ENCODE results near the gene MVD. TPM values are rescaled to one million over a fixed set of nuclear protein-coding genes. Genes with fewer than 3 reads are reported as not detected.

MVD gene
- total and polyA plus RNA-seq, 10 of the 15 experiments (the other 5 are each of a cell fraction or from before 2014, with no cell fraction given): 5.0 to 147 (median 65.0) TPM

- H3K4me3 ChIP-seq: no peak overlapping the region
- H3K4me1 ChIP-seq (ENCODE audit: control insufficient read depth, insufficient read depth, low read length): peaks cover 12% of the 10 kb centered on the region
- peak overlapping the region; percentile 15; the same call in 1 of the 2 replicates for H3K4me2 ChIP-seq (ENCODE audit: control insufficient read depth, insufficient read depth)
- no peak overlapping the region for H2AFZ ChIP-seq (ENCODE audit: control insufficient read depth, low read depth, low read length)
- ChIA-PET POLR2A (interaction anchor here (0.7 kb wide), 1 partner anchor 8 kb away, joined by 3 read pairs; no protein-coding TSS in a partner anchor), RAD21 (ENCODE audit: unreplicated experiment) (no interaction called here), SMC1A (ENCODE audit: uncharacterized antibody, unreplicated experiment) (no interaction called here), CTCF (no interaction called here)
- H3K27me3 ChIP-seq (replicated peaks in 1 of 2; ENCODE audit: control insufficient read depth in 2 of 2, insufficient read depth in 2 of 2, low read length in 1 of 2): no peaks in the 10 kb centered on the region; a peak in 1 of 4 replicates
- no peaks in the 10 kb centered on the region for H4K20me1 ChIP-seq (ENCODE audit: control insufficient read depth, insufficient read depth)
- 19% methylated on average over 19 of the region's 26 CpGs for WGBS (ENCODE audit: insufficient coverage, insufficient replicate concordance, low lambda C conversion rate, missing lambda C conversion rate)
- FAIRE-seq (no peak), DNase-seq (ENCODE audit: low read depth, low spot score) (no peak), ATAC-seq (peak; percentile 60)
- H3K36me3 ChIP-seq (ENCODE audit: control insufficient read depth in 2 of 2, insufficient read depth in 2 of 2, low read length in 1 of 2): peaks cover 0 to under 1% of the 10 kb centered on the region in 2 experiments; a peak in 2 of 4 replicates
- no peaks in the 10 kb centered on the region for H3K9me3 ChIP-seq (replicated peaks; ENCODE audit: control insufficient read depth, insufficient read depth, low read length)
- BruUV-seq (replicated peaks): no TSS peak
- in situ Hi-C loops (cut with MboI) (no loop called here), intact Hi-C loops (cut with micrococcal nuclease; ENCODE audit: unreplicated experiment) (no loop called here)
- no peak overlapping the region for H3K27ac ChIP-seq (ENCODE audit: control insufficient read depth, insufficient read depth)
- no peaks in the 10 kb centered on the region for H3K79me2 ChIP-seq (ENCODE audit: control insufficient read depth, insufficient read depth, low read length)
- no peak overlapping the region for H3K9ac ChIP-seq (ENCODE audit: control insufficient read depth, insufficient read depth, low read length)
- TF ChIP-seq BHLHE40 (IDR thresholded peaks at IDR 0.05; ENCODE audit: borderline replicate concordance in 1 of 2, low read depth in 2 of 2, low read length in 1 of 2) (peak in 1 of 2 experiments; percentile 17; a peak in 1 of 4 replicates), TAF1 (IDR thresholded peaks at IDR 0.05; ENCODE audit: borderline replicate concordance, low read depth, low read length) (no peak), SREBF1 (IDR thresholded peaks at IDR 0.05; ENCODE audit: low read length) (no peak), ZBED1 (IDR thresholded peaks at IDR 0.05; ENCODE audit: borderline replicate concordance) (no peak), KDM1A (IDR thresholded peaks at IDR 0.05; ENCODE audit: borderline replicate concordance) (no peak), TCF7 (IDR thresholded peaks at IDR 0.05; ENCODE audit: borderline replicate concordance) (no peak), RCOR1 (conservative IDR thresholded peaks at IDR 0.05; ENCODE audit: low read depth, low read length) (no peak), HSF1 (IDR thresholded peaks at IDR 0.05; ENCODE audit: low read depth, low read length) (no peak), CBX5 (IDR thresholded peaks at IDR 0.05; ENCODE audit: low read depth) (no peak), ESRRA (IDR thresholded peaks at IDR 0.05; ENCODE audit: low read length) (no peak), EP300 (IDR thresholded peaks at IDR 0.05; ENCODE audit: borderline replicate concordance in 1 of 2, control insufficient read depth in 1 of 2, low read depth in 2 of 2, low read length in 2 of 2) (0 out of 4 replicates have a peak, but pooled peaks of 1 of the 2 experiments have one; percentile 11), TCF3 (IDR thresholded peaks at IDR 0.05; ENCODE audit: borderline replicate concordance, insufficient read depth, low read depth, low read length) (peak; percentile 33; the same call in 1 of the 2 replicates), ZBTB4 (CRISPR knock-in tag; IDR thresholded peaks at IDR 0.05) (no peak), ZNF24 (IDR thresholded peaks at IDR 0.05) (no peak), ZBTB40 (IDR thresholded peaks at IDR 0.05; ENCODE audit: borderline replicate concordance) (no peak)
Measured at GRCh38 chr16:88691924-88692560, 29.2 kb upstream of the MVD start.

Measured in GM12878 (cell line).